ENCODE data around the gene GLB1L3.

GLB1L3 gene

DNA sequence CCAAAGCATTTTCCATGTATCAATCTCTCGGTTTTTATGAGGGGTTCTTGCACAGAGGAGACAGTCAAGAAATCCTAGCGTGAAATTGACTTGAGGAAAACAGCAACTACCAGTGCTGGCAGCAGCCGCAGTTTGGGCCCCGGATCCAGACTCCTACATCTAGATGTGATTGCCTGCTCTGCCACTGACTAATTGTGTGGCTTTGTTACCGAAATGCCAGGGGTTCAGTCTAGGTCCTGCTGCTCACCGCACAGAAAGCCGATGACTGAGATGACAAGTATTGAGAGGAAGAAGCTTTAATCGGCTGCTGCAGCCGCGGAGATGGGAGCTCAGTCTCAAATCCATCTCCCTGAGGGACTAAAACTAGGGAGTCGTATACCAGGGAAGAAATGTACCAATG lies 8.2 kb upstream of the GLB1L3 start:
- no peak for DNase-seq (ENCODE audit: extremely low read depth, low read depth)
- TF ChIP-seq, protein P1, sequence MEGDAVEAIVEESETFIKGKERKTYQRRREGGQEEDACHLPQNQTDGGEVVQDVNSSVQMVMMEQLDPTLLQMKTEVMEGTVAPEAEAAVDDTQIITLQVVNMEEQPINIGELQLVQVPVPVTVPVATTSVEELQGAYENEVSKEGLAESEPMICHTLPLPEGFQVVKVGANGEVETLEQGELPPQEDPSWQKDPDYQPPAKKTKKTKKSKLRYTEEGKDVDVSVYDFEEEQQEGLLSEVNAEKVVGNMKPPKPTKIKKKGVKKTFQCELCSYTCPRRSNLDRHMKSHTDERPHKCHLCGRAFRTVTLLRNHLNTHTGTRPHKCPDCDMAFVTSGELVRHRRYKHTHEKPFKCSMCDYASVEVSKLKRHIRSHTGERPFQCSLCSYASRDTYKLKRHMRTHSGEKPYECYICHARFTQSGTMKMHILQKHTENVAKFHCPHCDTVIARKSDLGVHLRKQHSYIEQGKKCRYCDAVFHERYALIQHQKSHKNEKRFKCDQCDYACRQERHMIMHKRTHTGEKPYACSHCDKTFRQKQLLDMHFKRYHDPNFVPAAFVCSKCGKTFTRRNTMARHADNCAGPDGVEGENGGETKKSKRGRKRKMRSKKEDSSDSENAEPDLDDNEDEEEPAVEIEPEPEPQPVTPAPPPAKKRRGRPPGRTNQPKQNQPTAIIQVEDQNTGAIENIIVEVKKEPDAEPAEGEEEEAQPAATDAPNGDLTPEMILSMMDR (IDR thresholded peaks at IDR 0.05; ENCODE audit: low read depth, low read length): no peak

GRCh38 chr11:134270250-134270714 lies 5.9 kb upstream of the GLB1L3 start:
- no peak for DNase-seq (ENCODE audit: extremely low read depth, low read depth)
- TF ChIP-seq, protein P1 (IDR thresholded peaks at IDR 0.05; ENCODE audit: low read depth, low read length): no peak; the same call in 1 of the 2 replicates

- TF ChIP-seq, protein P1 (IDR thresholded peaks at IDR 0.05; ENCODE audit: low read depth, low read length): no peak
- DNase-seq (ENCODE audit: extremely low read depth, low read depth): no peak
Measured at GRCh38 chr11:134271978-134272377, 4.2 kb upstream of the GLB1L3 start.

DNA sequence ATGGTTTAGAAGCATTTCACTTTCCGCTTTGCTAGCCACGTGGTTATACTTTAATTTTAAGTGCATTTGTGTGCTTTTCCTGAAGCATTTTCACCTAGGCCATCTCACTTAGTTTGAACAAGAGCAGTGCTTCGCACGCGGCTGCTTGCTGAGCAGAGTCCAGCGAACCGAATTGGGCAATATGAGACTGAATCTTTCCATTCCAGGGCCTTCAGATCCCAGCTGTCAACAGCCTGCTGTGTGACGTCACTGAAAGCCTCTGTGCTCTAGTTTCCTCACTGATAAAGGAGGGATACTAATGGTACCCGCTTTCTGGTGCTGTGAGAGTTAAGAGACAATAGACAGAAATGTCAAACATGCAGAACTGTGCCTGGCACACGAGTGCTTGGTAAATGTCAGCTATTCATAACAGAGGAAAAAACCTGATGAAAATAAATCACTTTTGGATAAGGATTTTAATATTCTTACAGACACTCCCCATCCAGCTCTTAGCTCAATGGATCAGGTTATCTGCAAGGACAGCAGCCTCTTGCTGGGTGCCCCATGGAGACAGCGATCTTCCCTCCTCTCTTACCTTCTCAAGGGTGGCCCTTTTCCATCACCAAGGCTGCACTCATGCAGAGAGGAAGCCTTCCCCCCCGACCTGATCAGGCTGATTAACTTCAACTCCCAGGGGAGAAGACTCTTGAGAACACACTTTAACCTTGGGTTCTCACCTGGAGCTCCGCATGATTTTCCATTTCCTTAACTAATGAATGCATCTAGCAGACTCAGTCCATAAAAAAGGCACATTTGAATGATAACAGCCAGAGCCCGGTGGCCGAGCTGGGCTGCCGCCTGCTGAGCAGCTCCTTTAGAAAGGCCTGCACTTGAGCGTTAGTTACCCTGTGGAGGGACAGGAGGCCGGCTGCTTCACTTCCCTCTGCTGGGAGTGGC lies 3.5 kb upstream of the GLB1L3 start:
- TF ChIP-seq, protein P1 (IDR thresholded peaks at IDR 0.05; ENCODE audit: low read depth, low read length): no peak
- no peak for DNase-seq (ENCODE audit: extremely low read depth, low read depth)

GRCh38 chr11:134273317-134273712 lies 2.9 kb upstream of the GLB1L3 start:
- no peak for DNase-seq (ENCODE audit: extremely low read depth, low read depth)
- TF ChIP-seq, protein P1 (IDR thresholded peaks at IDR 0.05; ENCODE audit: low read depth, low read length): no peak

- no peak for DNase-seq (ENCODE audit: extremely low read depth, low read depth)
- TF ChIP-seq, protein P1 (IDR thresholded peaks at IDR 0.05; ENCODE audit: low read depth, low read length): no peak
Measured at GRCh38 chr11:134275188-134275533, 1.0 kb upstream of the GLB1L3 start.

- DNase-seq (ENCODE audit: extremely low read depth, low read depth): no peak
- TF ChIP-seq, protein P1 (IDR thresholded peaks at IDR 0.05; ENCODE audit: low read depth, low read length): no peak
Measured at GRCh38 chr11:134276396-134277182, 410 bp downstream of the GLB1L3 start.
